ENCODE measurements around the gene SLC25A10.
A peak's percentile ranks its signal among the peaks of the same experiment; 100 is the strongest.

SLC25A10 gene

DNA sequence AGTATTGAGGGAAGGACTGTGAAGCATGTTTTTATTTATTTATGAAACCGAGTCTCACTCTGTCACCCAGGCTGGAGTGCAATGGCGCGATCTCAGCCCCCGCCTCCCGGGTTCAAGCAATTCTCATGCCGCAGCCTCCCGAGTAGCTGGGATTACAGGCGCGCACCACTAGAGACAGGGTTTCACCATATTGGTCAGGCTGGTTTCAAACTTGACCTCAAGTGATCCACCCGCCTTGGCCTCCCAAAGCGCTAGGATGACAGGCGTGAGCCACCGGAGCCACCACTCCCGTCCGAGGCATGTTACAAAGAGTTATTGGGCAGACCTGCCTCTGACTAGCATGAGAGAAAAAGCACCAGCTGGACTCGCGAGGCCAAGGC is 5.9 kb upstream of the SLC25A10 start:
- no peak for DNase-seq (ENCODE audit: low spot score)

DNA sequence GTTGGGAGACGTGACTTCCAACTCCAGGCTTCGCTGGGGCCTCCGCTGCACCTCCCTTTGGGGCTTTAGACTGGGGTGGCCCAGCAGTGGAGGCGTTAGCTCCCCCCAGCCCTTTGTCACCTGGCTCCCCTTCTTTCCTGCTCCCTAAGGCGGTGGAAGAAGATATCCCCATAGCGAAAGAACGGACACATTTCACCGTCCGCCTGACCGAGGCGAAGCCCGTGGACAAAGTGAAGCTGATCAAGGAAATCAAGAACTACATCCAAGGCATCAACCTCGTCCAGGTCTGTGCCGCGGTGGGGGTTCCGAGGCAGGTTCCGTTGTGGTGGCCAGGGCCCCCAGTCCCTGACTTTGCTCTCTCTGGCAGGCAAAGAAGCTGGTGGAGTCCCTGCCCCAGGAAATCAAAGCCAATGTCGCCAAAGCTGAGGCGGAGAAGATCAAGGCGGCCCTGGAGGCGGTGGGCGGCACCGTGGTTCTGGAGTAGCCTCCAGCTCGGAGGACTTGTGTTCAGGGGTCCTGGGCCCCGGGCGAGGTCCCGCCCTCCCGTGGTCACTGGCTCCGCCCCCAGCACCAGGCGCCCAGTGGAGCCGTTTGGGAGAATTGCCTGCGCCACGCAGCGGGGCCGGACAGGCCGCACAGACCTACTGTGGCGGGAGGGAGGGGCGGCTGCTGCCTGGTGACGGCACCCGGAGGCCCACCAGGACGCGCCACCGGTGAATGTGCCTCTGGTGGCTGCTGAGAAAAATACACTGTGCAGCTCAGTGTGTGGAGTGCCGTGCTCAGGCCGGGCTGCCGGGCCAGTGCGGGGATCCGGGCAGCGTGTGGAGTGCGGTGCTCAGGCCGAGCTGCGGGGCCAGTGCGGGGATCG is 5.1 kb upstream of the SLC25A10 start:
- no peak for DNase-seq (ENCODE audit: low spot score)

GRCh38 chr17:81707725-81708646 is 4.1 kb upstream of the SLC25A10 start:
- no peak for DNase-seq (ENCODE audit: low spot score)

GRCh38 chr17:81708739-81709185 is 3.3 kb upstream of the SLC25A10 start:
- no peak for DNase-seq (ENCODE audit: low spot score)

GRCh38 chr17:81710514-81711308 is 1.4 kb upstream of the SLC25A10 start:
- no peak for DNase-seq (ENCODE audit: low spot score)

DNA sequence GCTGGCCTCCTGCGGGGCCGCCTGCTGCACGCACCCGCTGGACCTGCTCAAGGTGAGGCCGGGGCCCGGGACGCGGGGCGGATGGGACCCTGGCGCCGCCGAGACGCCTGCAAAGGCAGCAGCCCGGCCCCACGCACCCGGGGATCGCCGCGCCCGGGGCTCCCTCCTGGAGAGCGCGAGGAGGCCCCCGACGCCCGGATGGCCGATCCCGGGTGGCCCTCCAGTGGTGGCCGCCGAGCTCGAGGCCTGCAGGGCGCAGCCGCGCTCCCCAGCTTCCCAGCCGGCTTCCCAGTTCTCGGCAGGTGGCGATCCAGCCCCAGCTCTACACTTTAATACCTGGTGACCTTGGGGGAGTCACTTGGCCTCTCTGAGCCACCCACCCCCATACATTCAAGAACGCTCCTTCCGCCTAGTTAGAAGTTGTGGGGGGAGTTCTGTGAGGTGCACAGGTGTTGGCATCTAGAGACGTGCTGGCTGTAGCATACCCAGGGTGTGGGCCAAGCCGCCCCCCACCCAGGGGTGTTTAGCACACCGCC is 452 bp downstream of the SLC25A10 start:
- DNase-seq (ENCODE audit: low spot score): no peak

GRCh38 chr17:81713004-81713555 is 996 bp downstream of the SLC25A10 start:
- DNase-seq (ENCODE audit: low spot score): no peak

- peak; percentile 64 for DNase-seq (ENCODE audit: low spot score)
Observed at GRCh38 chr17:81713556-81714411, 1.7 kb downstream of the SLC25A10 start.

GRCh38 chr17:81714412-81715106 is 2.5 kb downstream of the SLC25A10 start:
- no peak for DNase-seq (ENCODE audit: low spot score)

- no peak for DNase-seq (ENCODE audit: low spot score)
Observed at GRCh38 chr17:81715107-81715871, 3.2 kb downstream of the SLC25A10 start.

DNA sequence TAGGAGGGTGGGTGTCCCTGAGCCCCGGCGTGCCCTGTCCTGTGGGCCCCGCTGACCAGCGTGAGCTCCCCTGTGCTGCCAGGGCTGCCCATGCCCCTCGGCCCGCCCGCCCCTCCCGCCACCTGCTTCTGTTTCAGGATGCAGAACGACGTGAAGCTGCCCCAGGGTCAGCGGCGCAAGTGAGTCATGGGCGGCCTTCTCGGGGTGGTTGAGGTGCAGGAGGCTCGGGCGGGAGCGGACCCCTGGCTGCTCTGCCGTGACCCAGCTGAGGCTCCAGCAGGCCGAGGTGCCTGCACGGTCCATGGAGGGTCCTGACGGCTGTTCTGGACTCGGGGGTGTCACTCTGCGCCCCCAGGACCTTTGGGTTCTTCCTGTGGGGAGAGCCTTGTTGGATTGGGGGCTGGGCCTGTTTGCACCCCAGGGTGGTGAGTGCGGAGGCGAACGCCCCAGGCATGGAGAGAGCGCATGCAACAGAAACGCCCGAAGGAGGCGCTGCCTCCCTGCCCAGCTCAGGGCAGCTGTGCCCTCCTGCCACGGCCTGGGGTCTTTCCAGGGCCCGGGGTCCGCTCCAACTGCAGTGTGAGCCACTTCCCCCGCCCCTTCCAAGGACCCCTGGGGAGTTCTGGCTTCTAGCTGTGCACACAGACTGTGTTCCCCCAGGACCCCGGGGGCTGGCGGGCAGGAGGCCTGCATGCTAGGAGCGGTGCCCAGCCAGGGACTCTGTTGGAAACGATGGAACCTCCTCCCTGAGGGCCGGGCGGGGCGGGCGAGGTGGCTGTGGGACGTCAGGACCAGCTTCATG is 4.0 kb downstream of the SLC25A10 start:
- no peak for DNase-seq (ENCODE audit: low spot score)

DNA sequence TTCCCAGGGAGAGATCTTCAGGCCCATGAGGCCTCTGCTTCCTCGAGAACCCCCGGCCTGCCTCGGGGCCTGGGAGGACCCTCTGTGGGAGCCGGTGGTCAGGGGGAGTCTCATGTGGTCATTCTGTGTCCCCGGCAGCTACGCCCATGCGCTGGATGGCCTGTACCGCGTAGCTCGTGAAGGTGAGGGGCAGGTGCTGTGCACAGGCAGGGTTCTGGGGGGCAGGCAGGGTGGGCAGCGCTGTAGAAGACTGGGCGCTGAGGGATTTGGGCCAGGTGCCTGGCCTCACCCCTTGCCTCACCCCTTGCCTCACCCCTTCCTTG is 4.6 kb downstream of the SLC25A10 start:
- no peak for DNase-seq (ENCODE audit: low spot score)

DNA sequence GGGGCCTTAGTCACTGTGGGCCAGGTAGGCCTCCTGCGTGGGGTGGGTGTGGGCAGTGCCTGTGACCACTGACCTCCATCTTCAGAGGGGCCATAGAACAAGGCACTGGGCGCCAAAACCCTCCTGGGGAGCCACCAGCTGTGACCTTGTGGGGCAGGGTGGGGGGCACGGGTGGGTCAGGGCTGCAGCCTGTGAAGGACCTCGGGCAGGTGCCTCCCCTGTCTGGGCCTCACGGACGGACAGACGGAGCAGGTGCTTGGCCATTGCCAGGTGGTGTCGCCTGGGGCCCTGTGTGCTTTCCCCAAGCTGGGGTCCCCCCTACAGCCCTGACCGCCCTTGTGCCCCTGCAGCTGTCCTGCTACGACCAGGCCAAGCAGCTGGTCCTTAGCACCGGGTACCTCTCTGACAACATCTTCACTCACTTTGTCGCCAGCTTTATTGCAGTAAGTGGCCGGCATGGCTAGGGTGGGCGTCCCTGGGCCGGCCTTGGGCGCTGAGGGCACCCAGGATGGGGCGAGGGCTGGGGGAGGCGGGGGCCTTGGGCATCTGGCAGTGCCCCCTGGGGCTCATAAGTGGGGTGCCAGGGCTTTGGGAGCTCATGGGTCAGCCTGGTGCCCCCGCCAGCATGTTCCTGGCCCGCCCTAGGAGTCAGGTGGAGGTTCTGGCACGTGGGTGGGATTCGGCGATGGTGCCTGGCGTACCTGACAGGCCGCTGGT is 5.1 kb downstream of the SLC25A10 start:
- DNase-seq (ENCODE audit: low spot score): no peak

- DNase-seq (ENCODE audit: low spot score): no peak
Observed at GRCh38 chr17:81717766-81718089, 5.6 kb downstream of the SLC25A10 start.

- DNase-seq (ENCODE audit: low spot score): no peak
Observed at GRCh38 chr17:81719410-81720266, 7.6 kb downstream of the SLC25A10 start.

GRCh38 chr17:81720267-81721071 is 8.4 kb downstream of the SLC25A10 start:
- DNase-seq (ENCODE audit: low spot score): no peak

Measured in SK-N-DZ (cell line).